Stimulated activated CD4-positive, alpha-beta T cell treated with anti-CD3 and anti-CD28 coated beads, Interleukin-4, amount 100 ng/mL, for 24 hours (primary cell): ENCODE results near the gene TIAM1.
A peak's percentile ranks its signal among the peaks of the same experiment; 100 is the strongest.

Source experiments
- DNase-seq: peaks from one replicate; pipeline ENCODE4 v3.0.0-alpha.2; 2020

TIAM1 gene

GRCh38 chr21:31248598-31248997, 95.5 kb downstream of the TIAM1 start:
- no peak for DNase-seq

DNA sequence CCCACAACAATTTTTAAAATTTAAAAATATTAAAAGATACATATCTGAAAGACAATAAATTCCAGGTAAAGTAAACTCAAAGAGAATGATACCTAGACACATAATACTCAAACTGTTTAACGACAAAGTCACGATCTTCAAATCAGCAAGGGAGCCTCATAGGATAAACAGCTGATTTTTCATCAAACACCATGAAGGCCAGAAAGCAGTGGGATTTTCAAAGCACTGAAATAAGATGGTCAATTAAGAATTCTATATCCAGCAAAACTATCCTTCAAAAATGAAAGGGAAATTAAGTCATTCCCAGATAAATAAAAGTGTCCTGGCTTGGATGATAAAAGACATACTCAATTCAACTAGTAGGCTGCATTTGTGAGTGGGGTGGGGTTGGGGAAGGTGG, 100.5 kb downstream of the TIAM1 start:
- no peak for DNase-seq

DNA sequence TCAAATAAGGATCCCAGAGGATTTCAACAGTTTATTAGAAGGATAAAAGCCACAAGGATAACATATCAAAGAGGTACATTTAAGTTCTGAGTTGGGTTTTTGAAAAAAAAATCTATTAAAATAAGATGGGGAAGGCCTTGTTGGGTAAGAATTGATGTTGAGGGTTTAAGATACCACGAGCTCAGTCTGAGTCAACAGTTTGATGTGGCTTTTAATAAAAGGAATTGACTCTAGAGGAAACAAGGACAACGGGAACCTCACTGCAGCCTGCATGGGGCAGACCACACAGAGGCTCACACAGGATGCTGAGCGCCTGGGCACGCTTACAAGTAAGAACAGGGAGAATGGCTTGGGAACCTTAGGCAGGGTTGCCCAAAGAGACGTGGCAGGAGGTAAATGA, 107.5 kb downstream of the TIAM1 start:
- no peak for DNase-seq

DNA sequence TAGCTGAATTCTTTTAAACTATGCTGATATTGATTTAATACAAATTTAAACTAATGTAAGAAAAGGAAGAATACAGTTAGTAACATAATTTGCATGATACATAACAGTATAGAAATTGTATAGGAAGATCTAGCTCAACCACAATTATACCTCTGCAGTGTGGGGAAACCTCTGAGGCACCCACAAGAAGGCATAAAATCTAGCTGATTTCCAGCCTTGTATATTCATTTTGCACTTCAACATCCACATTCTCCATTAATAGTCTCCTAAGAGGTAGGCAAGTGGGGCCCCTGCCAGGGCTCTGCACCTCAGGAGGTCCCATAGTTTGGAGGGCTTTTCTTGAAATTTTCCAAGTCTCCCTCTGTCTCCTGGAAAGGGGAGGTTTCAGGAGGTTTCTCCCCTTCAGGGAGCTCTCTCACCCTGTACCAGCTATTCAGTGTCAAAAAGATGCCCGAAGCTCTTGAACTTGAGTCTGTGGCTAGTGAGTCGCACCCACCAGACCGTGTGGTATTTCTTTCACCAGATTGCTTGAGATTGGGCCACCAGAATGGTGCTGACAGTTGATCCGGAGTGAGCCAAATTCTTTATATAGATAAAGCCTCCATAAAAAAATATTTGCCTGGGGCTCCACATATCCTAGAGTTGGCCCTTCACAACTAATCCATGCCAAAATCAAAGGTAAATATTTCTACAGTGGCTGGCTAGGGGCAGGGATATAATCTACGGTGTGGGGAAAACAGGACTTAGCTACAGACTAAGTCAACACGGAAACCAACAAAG, 108.2 kb downstream of the TIAM1 start:
- DNase-seq: no peak

DNA sequence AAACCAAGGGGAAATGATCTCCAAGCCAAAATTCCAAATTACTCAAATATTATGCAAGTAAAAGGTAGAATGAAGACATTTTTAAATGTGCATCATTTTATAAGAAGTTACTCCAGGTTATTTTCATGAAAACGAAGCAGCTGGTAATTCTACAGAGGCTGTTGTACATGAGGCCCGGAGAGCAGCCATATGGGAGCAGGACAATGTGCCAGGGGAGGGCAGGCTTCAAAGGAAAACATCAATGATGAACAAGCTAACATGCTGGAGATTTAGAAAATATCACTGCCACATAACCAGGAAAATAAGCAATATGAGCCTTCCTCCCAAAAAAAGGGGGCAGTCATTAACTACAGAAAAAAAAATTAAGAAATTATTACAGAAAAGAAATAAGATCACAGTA, 109.1 kb downstream of the TIAM1 start:
- no peak for DNase-seq

GRCh38 chr21:31233711-31234110, 110.3 kb downstream of the TIAM1 start:
- DNase-seq: no peak

- DNase-seq: no peak
Measured at GRCh38 chr21:31232344-31232743, 111.7 kb downstream of the TIAM1 start.

- DNase-seq: no peak
Measured at GRCh38 chr21:31230937-31231336, 113.1 kb downstream of the TIAM1 start.

DNA sequence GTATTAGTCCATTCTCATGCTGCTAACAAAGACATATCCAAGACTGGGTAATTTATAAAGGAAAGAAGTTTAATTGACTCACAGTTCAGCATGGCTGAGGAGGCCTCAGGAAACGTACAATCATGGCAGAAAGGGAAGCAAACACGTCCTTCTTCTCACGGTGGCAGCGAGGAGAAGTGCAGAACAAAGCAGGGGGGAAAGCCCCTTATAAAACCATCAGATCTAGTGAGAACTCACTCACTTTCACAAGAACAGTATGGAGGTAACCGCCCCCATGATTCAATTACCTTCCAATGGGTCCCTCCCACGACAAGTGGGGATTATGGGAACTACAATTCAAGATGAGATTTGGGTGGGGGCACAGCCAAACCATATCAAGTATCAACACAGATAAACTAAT, 115.3 kb downstream of the TIAM1 start:
- DNase-seq: peak; percentile 20

GRCh38 chr21:31225713-31226112, 118.3 kb downstream of the TIAM1 start:
- no peak for DNase-seq

DNA sequence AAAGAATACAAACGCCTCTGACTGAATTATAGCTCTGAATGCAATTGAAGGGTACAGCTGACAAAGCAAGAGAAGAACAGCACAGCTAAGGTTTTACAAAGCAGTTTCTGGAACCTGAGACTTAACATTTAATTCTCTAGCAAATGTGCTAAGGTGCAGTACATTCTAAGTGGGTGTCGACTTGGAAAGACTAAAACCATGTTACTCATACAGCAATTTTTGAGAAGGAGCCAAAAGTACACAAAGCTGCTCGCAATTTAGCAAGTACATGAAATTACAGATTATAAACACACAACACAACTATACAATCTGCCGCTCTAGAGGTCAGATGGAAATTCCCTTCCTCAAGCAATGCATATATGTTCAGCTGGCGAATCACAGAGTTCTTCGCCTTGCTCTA, 121.9 kb downstream of the TIAM1 start:
- no peak for DNase-seq

GRCh38 chr21:31221043-31221442, 123.0 kb downstream of the TIAM1 start:
- DNase-seq: no peak

DNA sequence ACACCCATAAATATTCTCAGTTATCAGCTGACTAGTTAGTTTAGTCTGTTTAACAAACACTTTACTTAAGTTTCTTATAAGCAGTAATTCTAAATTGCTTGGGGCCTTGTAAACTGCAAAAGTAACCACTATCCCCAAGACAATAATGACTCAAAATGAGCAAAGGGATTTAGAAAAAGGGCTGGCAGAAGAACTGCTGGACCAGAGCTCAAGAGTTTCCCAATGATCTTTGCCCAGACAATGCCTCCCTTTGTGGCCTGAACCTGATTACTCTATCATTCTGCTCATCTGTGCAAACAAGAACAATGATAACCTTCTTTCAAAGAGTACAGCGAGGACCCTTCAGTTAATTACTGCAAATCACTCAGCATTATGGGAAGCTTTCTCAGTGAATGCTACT, 123.5 kb downstream of the TIAM1 start:
- no peak for DNase-seq

DNA sequence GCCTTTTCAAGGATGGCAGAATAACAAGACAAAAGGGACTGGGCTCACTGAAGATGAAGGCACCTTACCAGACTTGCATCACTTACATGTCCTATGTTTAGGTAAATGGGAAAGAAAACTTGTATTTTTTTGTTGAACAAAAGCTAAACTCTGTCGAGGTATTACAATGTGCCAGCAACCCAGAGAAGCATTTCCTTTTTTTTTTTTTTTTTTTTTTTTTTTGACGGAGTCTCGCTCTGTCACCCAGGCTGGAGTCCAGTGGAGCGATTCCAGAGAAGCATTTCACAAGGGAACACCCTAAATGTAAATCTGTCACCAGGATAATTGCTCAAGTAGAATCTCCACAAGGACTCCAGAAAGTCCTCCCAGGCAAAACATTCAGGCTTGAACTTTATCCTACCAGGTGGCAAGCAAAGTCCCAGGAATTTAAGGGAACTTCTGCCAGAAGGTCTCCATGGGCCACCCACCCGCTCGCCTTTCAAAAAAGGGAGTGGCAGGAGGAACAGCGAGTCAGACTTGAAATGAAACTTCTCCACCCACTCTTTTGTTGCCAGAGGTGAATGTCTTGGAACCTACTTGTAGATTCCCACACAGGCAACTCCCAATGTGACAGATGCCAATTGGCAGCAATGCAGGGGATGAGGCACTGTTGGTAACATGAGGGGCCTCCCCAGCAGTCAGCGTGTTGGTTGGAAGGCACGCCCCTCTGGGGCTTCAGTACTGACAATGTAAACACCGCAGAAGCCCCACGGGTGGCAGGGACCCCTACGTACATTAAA, 125.0 kb downstream of the TIAM1 start:
- no peak for DNase-seq

DNA sequence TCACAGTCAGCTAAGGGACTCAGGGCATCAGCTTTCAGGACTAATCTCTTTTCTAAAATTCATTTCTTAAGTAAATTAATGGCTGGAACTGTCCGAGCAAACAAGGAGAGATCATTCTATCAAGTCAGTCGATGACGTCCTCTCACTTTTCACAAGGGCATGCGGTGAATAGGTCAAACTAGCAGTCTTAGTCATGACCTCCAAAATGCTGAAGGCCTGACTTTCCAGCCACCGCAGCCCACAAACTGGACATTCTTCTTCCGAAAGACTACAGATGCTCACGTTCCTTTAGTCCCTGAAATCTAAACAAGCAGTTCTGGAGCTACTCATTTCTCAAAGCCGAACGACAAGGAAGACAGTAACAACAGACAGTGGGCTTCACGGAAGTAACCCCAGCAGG, 127.9 kb downstream of the TIAM1 start:
- no peak for DNase-seq

DNA sequence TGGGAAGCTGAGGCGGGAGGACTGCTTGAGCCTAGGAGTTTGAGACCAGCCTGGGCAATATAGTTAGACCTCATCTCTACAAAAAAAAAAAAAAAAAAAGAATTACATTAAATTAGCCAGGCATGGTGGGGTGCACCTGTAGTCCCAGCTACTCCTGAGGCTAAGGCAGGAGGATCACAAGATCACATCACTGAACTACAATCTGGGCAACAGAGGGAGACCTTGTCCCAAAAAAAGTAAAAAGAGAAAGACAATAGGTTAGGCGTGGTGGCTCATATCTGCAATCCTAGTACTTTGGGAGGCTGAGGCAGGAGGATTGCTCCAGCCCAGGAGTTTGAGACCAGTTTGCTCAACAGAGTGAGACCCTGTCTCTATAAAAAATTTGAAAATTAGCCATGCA, 130.3 kb downstream of the TIAM1 start:
- DNase-seq: no peak

- DNase-seq: no peak
Measured at GRCh38 chr21:31211836-31212235, 132.2 kb downstream of the TIAM1 start.

GRCh38 chr21:31205412-31205811, 138.6 kb downstream of the TIAM1 start:
- no peak for DNase-seq

DNA sequence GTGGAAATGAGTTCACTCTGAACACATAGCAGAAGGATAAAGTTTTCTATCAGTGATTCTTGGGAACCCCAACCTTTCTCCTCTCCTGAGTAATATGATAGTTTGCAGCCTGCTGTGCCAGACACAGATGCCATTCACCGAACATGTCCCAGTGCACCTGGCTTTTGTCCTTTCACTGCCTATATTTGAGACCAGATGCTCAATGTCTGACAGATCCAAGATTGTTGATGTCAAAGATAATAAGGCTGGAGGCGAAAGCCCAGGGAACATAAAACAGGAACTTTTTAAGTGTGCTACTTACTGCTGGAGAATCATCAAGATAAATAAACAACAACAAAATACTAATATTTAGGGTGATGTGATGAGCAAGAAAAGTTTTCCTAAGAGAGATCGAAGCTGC, 139.3 kb downstream of the TIAM1 start:
- no peak for DNase-seq

- DNase-seq: no peak
Measured at GRCh38 chr21:31203431-31204054, 140.5 kb downstream of the TIAM1 start.

- no peak for DNase-seq
Measured at GRCh38 chr21:31201548-31201947, 142.5 kb downstream of the TIAM1 start.

- no peak for DNase-seq
Measured at GRCh38 chr21:31201144-31201543, 142.9 kb downstream of the TIAM1 start.

DNA sequence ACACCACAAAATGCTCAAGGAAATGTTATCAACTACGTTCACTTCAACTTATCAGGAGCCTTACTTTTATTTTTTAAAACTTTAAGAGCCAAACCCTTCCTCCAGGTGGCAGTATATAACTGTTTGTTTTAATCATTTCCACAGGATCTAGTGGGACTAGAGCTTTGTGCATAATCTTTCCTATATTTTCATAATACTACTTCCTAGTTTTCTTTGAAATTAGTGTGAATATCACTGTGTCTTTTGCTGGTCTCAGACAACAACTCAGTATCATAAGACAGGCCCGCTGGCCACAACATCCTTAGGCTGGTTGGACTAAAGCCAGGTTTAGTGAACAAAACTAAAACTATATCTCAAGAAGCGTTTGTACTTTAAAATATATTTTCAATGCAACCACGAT, 145.5 kb downstream of the TIAM1 start:
- DNase-seq: no peak

DNA sequence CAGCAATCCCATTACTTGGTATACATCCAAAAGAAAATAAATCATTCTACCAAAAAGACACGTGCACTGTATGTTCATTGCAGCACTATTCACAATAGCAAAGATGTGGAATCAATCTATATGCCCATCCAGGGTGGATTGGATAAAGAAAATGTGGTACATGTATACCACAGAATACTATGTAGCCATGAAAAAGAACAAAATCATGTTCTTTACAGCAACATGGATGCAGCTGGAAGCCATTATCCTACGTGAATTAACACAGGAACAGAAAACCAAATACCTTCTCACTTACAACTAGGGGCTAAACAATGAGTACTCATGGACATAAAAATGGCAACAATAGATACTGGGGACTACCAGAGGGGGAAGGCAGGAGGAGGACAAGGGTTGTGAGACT, 147.3 kb downstream of the TIAM1 start:
- no peak for DNase-seq
